Measurements from ENCODE around the gene MCF2L2.
"Not testable (repeated sequence)": the region's sequence is repeated elsewhere in the genome, so short reads cannot be mapped to it uniquely, and the experiment has no call there.

Gene MCF2L2

GRCh38 chr3:183261151-183261724 lies 167.2 kb downstream of the MCF2L2 start:
- no peak for DNase-seq

- no peak for DNase-seq
Measured at GRCh38 chr3:183260167-183260904, 168.1 kb downstream of the MCF2L2 start.

GRCh38 chr3:183259621-183260020 lies 168.8 kb downstream of the MCF2L2 start:
- no peak for DNase-seq

- DNase-seq, result no peak
Measured at GRCh38 chr3:183259087-183259486, 169.3 kb downstream of the MCF2L2 start.

- no peak for DNase-seq
Measured at GRCh38 chr3:183255348-183255730, 173.1 kb downstream of the MCF2L2 start.

GRCh38 chr3:183254487-183255347 lies 173.7 kb downstream of the MCF2L2 start:
- DNase-seq, result no peak

GRCh38 chr3:183253528-183254486 lies 174.6 kb downstream of the MCF2L2 start:
- DNase-seq, result no peak

- no peak for DNase-seq
Measured at GRCh38 chr3:183252973-183253527, 175.4 kb downstream of the MCF2L2 start, which contains the start of gene B3GNT5. TSS of gene B3GNT5 (plus strand) at chr3:183253253. CDS start at chr3:183269799, 16,546 bp downstream.

GRCh38 chr3:183252118-183252782 lies 176.2 kb downstream of the MCF2L2 start:
- DNase-seq, result no peak

GRCh38 chr3:183249006-183249718 lies 179.3 kb downstream of the MCF2L2 start:
- no peak for DNase-seq

GRCh38 chr3:183247011-183247589 lies 181.3 kb downstream of the MCF2L2 start:
- no peak for DNase-seq

- no peak for DNase-seq
Measured at GRCh38 chr3:183244981-183245476, 183.4 kb downstream of the MCF2L2 start.

GRCh38 chr3:183244219-183244618 lies 184.2 kb downstream of the MCF2L2 start:
- no peak for DNase-seq

GRCh38 chr3:183242431-183242830 lies 186.0 kb downstream of the MCF2L2 start:
- DNase-seq, result no peak

GRCh38 chr3:183239046-183239445 lies 189.4 kb downstream of the MCF2L2 start:
- DNase-seq, result no peak

- DNase-seq, result no peak
Measured at GRCh38 chr3:183233966-183234365, 194.5 kb downstream of the MCF2L2 start.

- no peak for DNase-seq
Measured at GRCh38 chr3:183230826-183231225, 197.6 kb downstream of the MCF2L2 start.

- not testable (repeated sequence) for DNase-seq
Measured at GRCh38 chr3:183230251-183230650, 198.2 kb downstream of the MCF2L2 start.

GRCh38 chr3:183229178-183229577 lies 199.2 kb downstream of the MCF2L2 start:
- DNase-seq, result no peak

GRCh38 chr3:183227586-183227985 lies 200.8 kb downstream of the MCF2L2 start:
- DNase-seq, result no peak
